Stomach (tissue), 9 donors: Measurements from ENCODE around the gene MFAP4. TPM values are rescaled to one million over a fixed set of nuclear protein-coding genes. Genes with fewer than 3 reads are reported as not detected.

Experiments used
- DNase-seq, 2 donors: peaks; one replicate each; pipeline versions ENCODE4 v3.0.0 to v3.0.0-alpha.2; 2013 to 2019
- H3K27ac ChIP-seq, 5 donors: fragments of 200-600 bp in 4 of 5; sonication (generic) in 4 of 5; one replicate each; pipeline ENCODE4 v1.5.1; 2013 to 2019; ENCODE audit warnings: mild to moderate bottlenecking in 1 of 5, moderate library complexity in 1 of 5
- H3K27me3 ChIP-seq, 3 donors: fragments of 200-600 bp; sonication (generic); one replicate each; pipeline ENCODE4 v1.5.1; 2017 to 2019; ENCODE audit warnings: mixed run types in 1 of 3
- H3K36me3 ChIP-seq, 4 donors: fragments of 200-600 bp; sonication (generic); 1 replicate in 3 of 4; 2 replicates in 1 of 4; pipeline ENCODE4 v1.5.1; 2016 to 2019
- H3K4me1 ChIP-seq, 4 donors: fragments of 200-600 bp; sonication (generic); one replicate each; pipeline ENCODE4 v1.5.1; 2016 to 2019
- H3K4me3 ChIP-seq, 4 donors: fragments of 200-600 bp; sonication (generic) in 3 of 4; one replicate each; pipeline ENCODE4 v1.5.1; 2016 to 2019; ENCODE audit warnings: mild to moderate bottlenecking in 1 of 4
- H3K9me3 ChIP-seq, 4 donors: fragments of 200-600 bp; sonication (generic); one replicate each; pipeline ENCODE4 v1.5.1; 2016 to 2019
- EP300 ChIP-seq: sonication (generic); formaldehyde crosslinking; IDR thresholded peaks from one replicate; pipeline ENCODE4 v1.6.1; 2017; ENCODE audit warnings: antibody characterized with exemption
- POLR2A ChIP-seq, 4 donors: fragments of 450-650 bp; IDR thresholded peaks; one replicate each; pipeline ENCODE4 v1.6.1; 2016; ENCODE audit warnings: antibody characterized with exemption in 4 of 4, control low read depth in 2 of 4, mild to moderate bottlenecking in 1 of 4, moderate library complexity in 1 of 4
- POLR2AphosphoS5 ChIP-seq, 3 donors: sonication (generic); formaldehyde crosslinking; IDR thresholded peaks; one replicate each; pipeline ENCODE4 v1.6.1; 2016; ENCODE audit warnings: antibody characterized with exemption in 3 of 3
- WGBS, 5 donors: extraction: QIAGEN DNeasy Blood & Tissue Kit in 3 of 5; methylation state at CpG; one replicate each; pipeline versions ENCODE4 v1.1.5 to v1.1.7; 2013 to 2018; 5-methylcytosine and 5-hydroxymethylcytosine counted together
- intact Hi-C: fragments of 100-400 bp; cut with DNase I; formaldehyde crosslinking; loops from one replicate; pipeline ENCODE4 v1.15.1; 2023; ENCODE audit warnings: low total_unique reads
- polyA plus RNA-seq, 3 donors: library from polyadenylated mRNA; stranded (reverse); fragments of 200-250 nt; gene quantifications; one replicate each; pipeline ENCODE4 v1.2.3, GENCODE V29; 2013
- total RNA-seq, 5 donors: library from RNA; depleted of rRNA; stranded (reverse); fragments of >200 nt; gene quantifications; one replicate each; pipeline versions ENCODE4 v1.1.0 to v1.2.3, GENCODE V29; 2014 to 2016
- TF ChIP-seq, protein P1 (sequence below), 7 experiments: fragments of 450-650 bp in 4 of 7; fragments of 200-600 bp in 3 of 7; sonication (generic) in 3 of 7; IDR thresholded peaks; one replicate each; pipeline ENCODE4 v1.5.1; 2016 to 2019; ENCODE audit warnings: antibody characterized with exemption in 7 of 7, control low read depth in 2 of 7, mild to moderate bottlenecking in 1 of 7
- donor health status: healthy with polysubstance abuse.
- donor health status: Bipolar disorder and iron deficiency.
- donor health status: healthy.

MFAP4 gene
- total and polyA plus RNA-seq, 8 donors: 29.3 to 125 (median 55.4) TPM

DNA sequence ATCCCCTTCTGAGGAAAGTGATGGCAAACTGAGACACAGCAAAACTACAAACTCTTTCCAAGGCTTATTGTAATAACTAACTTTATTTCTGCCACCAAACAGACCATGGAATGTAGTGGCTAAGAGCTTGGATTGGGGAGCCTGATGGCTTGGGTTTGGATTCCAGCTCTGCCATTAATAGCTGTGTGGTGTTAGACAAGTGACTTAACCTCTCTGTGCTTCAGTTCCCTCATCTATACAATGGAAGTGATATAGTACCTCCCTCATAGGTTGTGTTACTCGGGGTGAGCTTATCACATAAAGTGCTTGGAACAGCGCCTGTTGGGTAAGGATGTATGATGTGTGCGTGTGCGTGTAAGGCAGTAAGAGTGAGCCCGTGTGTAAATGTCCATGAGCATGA lies 18.1 kb upstream of the MFAP4 start:
- Histone ChIP-seq H3K4me1 (peaks cover 0 to 15% (median 2%) of the 10 kb centered on the region in 4 donors), H3K27ac (no peak overlapping the region), H3K27me3 (no peaks in the 10 kb centered on the region), H3K9me3 (no peaks in the 10 kb centered on the region), H3K4me3 (no peak overlapping the region), H3K36me3 (no peaks in the 10 kb centered on the region)
- 71 to 93% (median 85%) methylated on average over 5 of the region's 5 CpGs for WGBS, 5 donors
- intact Hi-C loops: no loop called here
- TF ChIP-seq, protein P1, sequence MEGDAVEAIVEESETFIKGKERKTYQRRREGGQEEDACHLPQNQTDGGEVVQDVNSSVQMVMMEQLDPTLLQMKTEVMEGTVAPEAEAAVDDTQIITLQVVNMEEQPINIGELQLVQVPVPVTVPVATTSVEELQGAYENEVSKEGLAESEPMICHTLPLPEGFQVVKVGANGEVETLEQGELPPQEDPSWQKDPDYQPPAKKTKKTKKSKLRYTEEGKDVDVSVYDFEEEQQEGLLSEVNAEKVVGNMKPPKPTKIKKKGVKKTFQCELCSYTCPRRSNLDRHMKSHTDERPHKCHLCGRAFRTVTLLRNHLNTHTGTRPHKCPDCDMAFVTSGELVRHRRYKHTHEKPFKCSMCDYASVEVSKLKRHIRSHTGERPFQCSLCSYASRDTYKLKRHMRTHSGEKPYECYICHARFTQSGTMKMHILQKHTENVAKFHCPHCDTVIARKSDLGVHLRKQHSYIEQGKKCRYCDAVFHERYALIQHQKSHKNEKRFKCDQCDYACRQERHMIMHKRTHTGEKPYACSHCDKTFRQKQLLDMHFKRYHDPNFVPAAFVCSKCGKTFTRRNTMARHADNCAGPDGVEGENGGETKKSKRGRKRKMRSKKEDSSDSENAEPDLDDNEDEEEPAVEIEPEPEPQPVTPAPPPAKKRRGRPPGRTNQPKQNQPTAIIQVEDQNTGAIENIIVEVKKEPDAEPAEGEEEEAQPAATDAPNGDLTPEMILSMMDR (IDR thresholded peaks at IDR 0.05): no peak
- TF ChIP-seq POLR2AphosphoS5 (IDR thresholded peaks at IDR 0.05) (no peak), POLR2A (IDR thresholded peaks at IDR 0.05) (no peak), EP300 (no peak)
- no peak for DNase-seq

DNA sequence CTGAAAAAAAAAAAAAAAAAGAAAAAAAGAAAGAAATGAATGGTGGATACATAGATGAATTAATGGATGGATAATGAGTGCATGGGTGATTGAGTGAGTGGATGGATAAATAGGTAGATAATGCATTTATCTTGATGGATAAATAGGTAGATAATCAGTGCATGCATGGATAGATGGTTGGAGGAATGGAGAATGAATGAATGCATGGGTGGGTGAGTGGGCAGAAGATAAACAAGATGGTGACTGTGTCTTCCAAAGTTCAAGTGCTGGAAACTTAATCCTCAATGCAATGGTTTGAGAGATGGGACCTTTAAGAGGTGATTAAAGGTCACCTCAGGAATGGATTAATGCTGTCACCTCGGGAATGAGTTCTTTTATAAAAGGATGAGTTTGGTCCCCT lies 17.3 kb upstream of the MFAP4 start:
- H3K4me1 ChIP-seq: peaks cover 0 to 23% (median 6%) of the 10 kb centered on the region in 4 donors

DNA sequence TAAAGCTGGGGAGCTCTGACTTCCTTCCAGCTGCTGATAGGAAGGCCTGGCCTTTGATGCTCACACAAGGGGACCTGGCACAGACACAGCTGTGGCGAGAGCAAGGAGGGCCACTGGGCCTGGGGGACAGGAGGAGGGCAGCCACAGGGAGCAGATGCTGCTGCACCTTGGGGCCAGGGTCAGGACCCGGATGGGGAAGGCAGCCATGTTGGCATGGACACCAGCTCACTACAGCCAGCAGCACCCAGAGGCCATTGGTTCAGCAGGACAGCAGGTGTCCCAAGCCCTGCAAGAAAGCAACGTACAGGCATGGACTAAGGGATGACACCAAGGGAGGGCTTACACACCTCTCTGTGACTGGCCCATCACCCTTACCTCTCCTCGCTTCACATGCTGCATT lies 16.0 kb upstream of the MFAP4 start:
- no peaks in the 10 kb centered on the region for H3K27me3 ChIP-seq
- intact Hi-C loops: no loop called here
- DNase-seq: no peak
- no peak for TF ChIP-seq EP300
- no peak for TF ChIP-seq POLR2A (IDR thresholded peaks at IDR 0.05)
- no peak for TF ChIP-seq POLR2AphosphoS5 (IDR thresholded peaks at IDR 0.05)
- TF ChIP-seq, protein P1 (IDR thresholded peaks at IDR 0.05): no peak
- H3K9me3 ChIP-seq: no peaks in the 10 kb centered on the region
- WGBS, 5 donors: 72 to 100% (median 88%) methylated on average over 2 to 4 of the region's 4 CpGs
- peaks cover 11 to 36% (median 16%) of the 10 kb centered on the region in 4 donors for H3K4me1 ChIP-seq
- no peak overlapping the region for H3K4me3 ChIP-seq
- H3K36me3 ChIP-seq: no peaks in the 10 kb centered on the region
- no peak overlapping the region for H3K27ac ChIP-seq

More for the DNA sequence above, 17.3 kb upstream of the MFAP4 start:
- no peak for DNase-seq
- H3K27ac ChIP-seq: no peak overlapping the region
- H3K9me3 ChIP-seq: no peaks in the 10 kb centered on the region
- no peak for TF ChIP-seq EP300
- TF ChIP-seq, protein P1 (IDR thresholded peaks at IDR 0.05): no peak
- no peak for TF ChIP-seq POLR2AphosphoS5 (IDR thresholded peaks at IDR 0.05)
- no peak for TF ChIP-seq POLR2A (IDR thresholded peaks at IDR 0.05)
- H3K36me3 ChIP-seq: no peaks in the 10 kb centered on the region
- WGBS, 5 donors: 52 to 83% (median 72%) methylated on average over 1 of the region's 1 CpG
- H3K27me3 ChIP-seq: no peaks in the 10 kb centered on the region
- intact Hi-C loops: no loop called here
- no peak overlapping the region for H3K4me3 ChIP-seq

DNA sequence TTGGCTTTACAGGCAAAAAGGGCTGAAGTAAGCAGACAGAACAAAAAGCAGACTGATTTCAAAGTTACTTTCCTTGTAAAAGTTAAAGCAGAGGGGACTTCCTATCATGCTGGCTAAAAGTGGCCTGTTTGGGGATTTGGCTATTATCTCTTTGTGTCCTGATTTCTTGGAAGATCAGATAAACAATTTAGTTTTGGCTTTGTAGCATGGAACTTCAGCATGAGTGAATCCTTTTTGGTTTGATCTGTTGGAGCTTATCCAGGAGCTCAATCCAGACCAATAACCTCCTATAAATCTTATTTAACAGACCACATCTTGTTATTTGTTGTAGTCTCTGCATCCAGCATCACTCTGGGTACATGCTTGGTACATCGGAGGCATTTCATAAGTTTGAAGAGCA lies 15.2 kb upstream of the MFAP4 start:
- no peaks in the 10 kb centered on the region for H3K27me3 ChIP-seq
- peaks cover 11 to 44% (median 18%) of the 10 kb centered on the region in 4 donors for H3K4me1 ChIP-seq
- 71 to 93% (median 81%) methylated on average over 1 of the region's 1 CpG for WGBS, 5 donors
- no peaks in the 10 kb centered on the region for H3K36me3 ChIP-seq
- TF ChIP-seq POLR2A (IDR thresholded peaks at IDR 0.05) (no peak), POLR2AphosphoS5 (IDR thresholded peaks at IDR 0.05) (no peak), EP300 (no peak)
- TF ChIP-seq, protein P1 (IDR thresholded peaks at IDR 0.05): no peak
- H3K9me3 ChIP-seq: no peaks in the 10 kb centered on the region
- no peak overlapping the region for H3K4me3 ChIP-seq
- peak overlapping the region in 2 of 5 donors; percentile 14 to 40 for H3K27ac ChIP-seq
- DNase-seq: no peak
- intact Hi-C loops: no loop called here
